GM12891 (cell line): ENCODE measurements around the gene SEMA4G.

ENCODE experiments used
- DNase-seq: peaks from one replicate; pipeline ENCODE4 v3.0.0; 2011; ENCODE audit warnings: low spot score; ENCODE audit not compliant: insufficient read length
- FAIRE-seq: peaks from 2 replicates; lab custom pipeline; 2011; peaks lifted over from hg19 to GRCh38; lab: Jason Lieb, UNC
- PAX5 ChIP-seq: IDR thresholded peaks from 2 replicates; pipeline ENCODE4 v1.6.1; 2011; ENCODE audit warnings: low read length, moderate library complexity, mild to moderate bottlenecking; ENCODE audit not compliant: insufficient read depth, severe bottlenecking
- POLR2A ChIP-seq: IDR thresholded peaks from 2 replicates; pipeline ENCODE4 v1.6.1; 2011; ENCODE audit warnings: low read depth, low read length, control low read depth
- POLR2AphosphoS5 ChIP-seq: IDR thresholded peaks from 2 replicates; pipeline ENCODE4 v1.6.1; 2011; ENCODE audit warnings: low read depth, low read length, control low read depth
- POU2F2 ChIP-seq: IDR thresholded peaks from 2 replicates; pipeline ENCODE4 v1.6.1; 2011; ENCODE audit warnings: low read depth, mild to moderate bottlenecking, control low read depth, low read length, moderate library complexity
- SPI1 ChIP-seq: IDR thresholded peaks from 2 replicates; pipeline ENCODE4 v1.6.1; 2011; ENCODE audit warnings: low read depth, low read length, control low read depth
- TAF1 ChIP-seq: IDR thresholded peaks from 2 replicates; pipeline ENCODE4 v1.6.1; 2011; ENCODE audit warnings: low read depth, low read length, control low read depth

SEMA4G gene

DNA sequence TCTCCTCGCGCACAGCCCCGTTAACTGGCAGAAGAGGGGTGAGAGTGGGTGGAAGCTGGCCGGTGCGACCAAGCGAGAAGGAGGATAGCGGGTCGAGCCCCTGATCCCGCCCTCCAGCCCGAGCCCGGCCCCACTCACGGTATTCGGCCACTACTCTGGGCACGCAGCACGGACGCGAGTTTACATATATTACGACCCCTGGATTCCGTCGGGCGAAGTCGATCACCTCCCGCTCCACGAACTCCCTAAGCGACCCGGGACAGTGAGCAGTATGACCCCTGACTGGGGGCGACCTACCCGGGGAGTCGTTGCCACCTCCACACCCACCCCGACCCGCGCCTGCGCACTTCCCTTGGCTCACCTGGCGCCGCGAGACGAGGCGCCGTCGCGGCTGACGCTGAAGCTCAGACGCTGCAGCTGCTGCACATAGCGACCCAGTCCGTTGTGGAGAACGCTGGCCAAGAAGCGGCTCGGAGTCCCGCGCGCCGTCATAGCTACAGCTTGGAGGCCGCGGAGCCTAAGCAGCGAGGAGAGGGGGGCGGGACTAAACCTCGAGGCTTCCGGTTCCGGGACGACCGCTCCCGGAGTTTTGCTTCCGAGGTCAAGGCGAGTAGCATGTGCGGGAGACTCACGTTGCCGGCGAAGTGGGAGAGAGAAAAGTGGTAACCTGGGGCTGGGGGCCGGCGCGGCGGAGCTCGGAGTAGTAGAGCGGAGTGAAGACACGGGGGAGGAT, 17.8 kb downstream of the SEMA4G start, which contains the start of the genes MRPL43 and TWNK:
Gene MRPL43 (minus strand): TSS at position 546 of the 733 bp plus-strand sequence. CDS start 54 bp downstream, at position 492.
Gene TWNK (plus strand): TSS at position 592 of the 733 bp plus-strand sequence. CDS start 668 bp downstream, outside the sequence.
- TF ChIP-seq POLR2A (peak; percentile 65; the same call in 1 of the 2 replicates), PAX5 (no peak), SPI1 (no peak), POLR2AphosphoS5 (peak; percentile 81), TAF1 (no peak; the same call in 1 of the 2 replicates)
- peak; percentile 95 for FAIRE-seq
- peak; percentile 96 for DNase-seq

- FAIRE-seq (no peak), DNase-seq (no peak)
- no peak for TF ChIP-seq PAX5
- TF ChIP-seq POLR2AphosphoS5, result no peak
- no peak for TF ChIP-seq SPI1
- no peak for TF ChIP-seq POLR2A
- TF ChIP-seq POU2F2, result no peak
- no peak for TF ChIP-seq TAF1
Measured at GRCh38 chr10:100987685-100988049, 18.4 kb downstream of the SEMA4G start.

DNA sequence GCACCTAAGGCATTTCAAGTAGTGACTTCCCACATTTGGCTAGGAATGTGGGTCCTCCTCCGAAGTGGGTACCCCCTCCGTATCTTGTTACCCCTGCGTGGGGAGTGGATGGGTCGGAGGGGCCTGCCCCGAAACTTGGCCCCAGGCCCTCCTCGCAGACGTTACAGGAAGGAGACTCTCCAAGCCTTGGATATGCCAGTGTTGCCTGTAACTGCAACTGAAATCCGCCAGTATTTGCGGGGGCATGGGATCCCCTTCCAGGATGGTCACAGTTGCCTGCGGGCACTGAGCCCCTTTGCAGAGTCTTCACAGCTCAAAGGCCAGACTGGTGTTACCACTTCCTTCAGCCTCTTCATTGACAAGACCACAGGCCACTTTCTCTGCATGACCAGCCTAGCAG, 18.9 kb downstream of the SEMA4G start:
- DNase-seq (no peak), FAIRE-seq (no peak)
- no peak for TF ChIP-seq POLR2AphosphoS5
- no peak for TF ChIP-seq POU2F2
- no peak for TF ChIP-seq SPI1
- TF ChIP-seq PAX5, result no peak
- no peak for TF ChIP-seq TAF1
- TF ChIP-seq POLR2A, result no peak

DNA sequence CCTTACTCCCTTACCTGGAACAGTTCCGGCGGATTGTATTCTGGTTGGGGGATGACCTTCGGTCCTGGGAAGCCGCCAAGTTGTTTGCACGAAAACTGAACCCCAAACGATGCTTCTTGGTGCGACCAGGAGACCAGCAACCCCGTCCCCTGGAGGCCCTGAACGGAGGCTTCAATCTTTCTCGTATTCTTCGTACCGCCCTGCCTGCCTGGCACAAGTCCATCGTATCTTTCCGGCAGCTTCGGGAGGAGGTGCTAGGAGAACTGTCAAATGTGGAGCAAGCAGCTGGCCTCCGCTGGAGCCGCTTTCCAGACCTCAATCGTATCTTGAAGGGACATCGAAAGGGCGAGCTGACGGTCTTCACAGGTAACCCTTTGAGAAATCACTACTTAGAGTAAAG, 19.8 kb downstream of the SEMA4G start:
- TF ChIP-seq POLR2AphosphoS5 (no peak), POU2F2 (no peak), PAX5 (no peak), SPI1 (no peak), TAF1 (no peak), POLR2A (no peak)
- no peak for DNase-seq
- FAIRE-seq, result no peak

DNA sequence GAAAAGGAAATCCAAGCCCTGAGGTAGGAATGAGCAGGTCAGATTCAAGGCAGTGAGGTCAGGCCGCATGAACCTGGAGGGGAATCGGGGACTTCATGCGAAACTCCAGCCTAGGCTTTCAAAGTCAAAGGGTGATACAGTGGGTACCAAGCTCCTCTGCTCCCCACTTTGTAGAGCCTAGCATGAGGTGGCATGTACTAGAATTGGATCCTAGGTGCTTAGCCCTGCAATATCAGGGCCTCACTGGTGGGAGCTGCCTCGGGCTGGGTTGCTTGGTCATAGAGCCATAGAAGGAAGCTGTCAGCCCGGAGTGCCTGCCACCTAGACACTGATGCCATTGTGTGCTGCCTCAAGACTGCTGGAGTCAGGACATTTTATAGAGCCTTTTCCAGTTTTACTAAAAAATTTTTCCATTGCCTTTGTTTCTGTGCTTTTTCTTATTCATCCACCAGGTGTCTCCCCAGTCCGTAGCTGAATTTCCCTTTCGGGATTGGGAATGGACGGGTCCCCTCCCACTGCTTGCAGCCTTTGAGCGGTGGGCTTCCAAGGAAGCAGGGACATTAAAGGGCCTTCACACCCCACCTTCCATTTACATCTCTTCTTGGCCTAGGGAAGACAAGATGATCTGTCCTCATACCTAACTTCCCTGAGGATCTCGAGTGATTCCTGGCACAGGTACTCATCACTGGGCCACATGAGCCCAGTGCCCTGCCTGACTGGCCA, 24.8 kb downstream of the SEMA4G start:
- DNase-seq, result no peak
- no peak for FAIRE-seq
- TF ChIP-seq POU2F2 (no peak), PAX5 (no peak), TAF1 (no peak), POLR2AphosphoS5 (no peak), SPI1 (no peak), POLR2A (no peak)

DNA sequence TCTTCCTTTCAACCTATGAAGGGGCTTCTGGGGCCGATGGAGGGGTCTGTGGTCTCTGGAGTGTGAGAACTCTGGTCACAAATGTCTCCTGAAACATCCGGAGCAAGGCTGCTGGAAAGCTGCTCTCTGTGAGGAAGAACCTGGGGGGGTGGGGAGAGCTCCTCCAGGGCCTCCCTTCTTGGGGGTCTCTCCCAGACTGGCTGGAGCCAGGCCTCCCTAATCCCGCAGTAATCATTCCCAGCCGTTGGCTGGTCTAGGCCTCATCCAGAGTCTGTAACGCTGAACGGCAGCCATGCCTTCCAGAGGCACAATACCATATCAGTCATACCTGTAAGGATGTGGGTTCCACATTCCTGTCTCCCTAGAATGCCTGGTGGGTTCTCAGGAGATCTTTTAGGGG, 25.9 kb downstream of the SEMA4G start:
- no peak for DNase-seq
- no peak for FAIRE-seq
- no peak for TF ChIP-seq PAX5
- TF ChIP-seq TAF1, result no peak

GRCh38 chr10:100996678-100997359, 27.5 kb downstream of the SEMA4G start:
- FAIRE-seq, result peak; percentile 54
- no peak for DNase-seq
- TF ChIP-seq POLR2AphosphoS5 (no peak), TAF1 (peak; percentile 11; the same call in 1 of the 2 replicates), POLR2A (no peak; the same call in 1 of the 2 replicates)

- peak; percentile 85 for FAIRE-seq
Measured at GRCh38 chr10:100997360-100998182, 28.3 kb downstream of the SEMA4G start.

More at GRCh38 chr10:100997360-100998182, 28.3 kb downstream of the SEMA4G start:
- DNase-seq, result peak; percentile 77
- no peak for TF ChIP-seq PAX5
- 0 out of 2 replicates have a peak, but pooled peaks have one; percentile 36 for TF ChIP-seq POU2F2
